HCT116 (cell line): ENCODE data around the gene PLPP2. TPM values are rescaled to one million over a fixed set of nuclear protein-coding genes. Genes with fewer than 3 reads are reported as not detected.

Experiments used
- ATAC-seq: fragments of 200-7000 bp; cut with Tn5 transposase; 2 replicates; pipeline ENCODE4 v1.9.1; 2020; ENCODE audit warnings: mild to moderate bottlenecking, moderate library complexity
- BruUV-seq: library from RNA; stranded (reverse); fragments of 400-500 nt; replicated peaks from 2 replicates; lab custom pipeline; 2021; lab: Mats Ljungman, UMichigan
- CTCF ChIA-PET: fragments of 300-600 bp; sonication (Branson Sonifier 250); formaldehyde crosslinking; loops from one replicate; lab custom pipeline; 2021; ENCODE audit warnings: antibody characterized with exemption; lab: Charles Lee
- POLR2A ChIA-PET: fragments of 300-600, 350-600 bp; sonication (Branson Sonifier 250); formaldehyde crosslinking; loops from one replicate; lab custom pipeline; 2021; ENCODE audit warnings: antibody characterized with exemption; lab: Charles Lee
- RAD21 ChIA-PET, 2 experiments: fragments of 300-600 bp; sonication (Branson Sonifier 250); formaldehyde crosslinking; loops; one replicate each; lab custom pipeline; 2023; ENCODE audit warnings: low total read pairs in 2 of 2; ENCODE audit not compliant: uncharacterized antibody in 2 of 2, unreplicated experiment in 2 of 2, low non-redundant PET in 1 of 2; lab: Charles Lee
- DNase-seq: peaks from one replicate; pipeline ENCODE4 v3.0.0-alpha.2; 2010; ENCODE audit warnings: low read depth, low spot score
- H2AFZ ChIP-seq: fragments of 200-600 bp; shearing (Covaris generic), sonication (generic); 2 replicates; pipeline ENCODE4 v1.6.1; 2017; ENCODE audit warnings: low read depth, mixed run types, mixed read lengths, antibody characterized with exemption, low read length; ENCODE audit not compliant: poor library complexity, severe bottlenecking
- H3K27ac ChIP-seq: 2 replicates; pipeline ENCODE4 v1.5.1; 2012; ENCODE audit warnings: low read depth, low read length
- H3K27me3 ChIP-seq: fragments of 200-600 bp; sonication (generic); 2 replicates; pipeline ENCODE4 v1.6.1; 2016; ENCODE audit warnings: mixed run types, low read length, mixed read lengths; ENCODE audit not compliant: insufficient read depth
- H3K36me3 ChIP-seq, 2 experiments: fragments of 200-500 bp in 1 of 2; fragments of 200-600 bp in 1 of 2; sonication (Bioruptor generic) in 1 of 2; sonication (generic) in 1 of 2; 2 replicates each; pipeline versions ENCODE4 v1.5.1 to v1.6.1; 2014 to 2016; ENCODE audit warnings: low read length in 2 of 2, inconsistent platforms in 1 of 2, mixed read lengths in 1 of 2, mixed run types in 1 of 2; ENCODE audit not compliant: insufficient read depth in 2 of 2, control insufficient read depth in 1 of 2
- H3K4me1 ChIP-seq, 2 experiments: fragments of 200-600 bp in 1 of 2; sonication (generic) in 1 of 2; 2 replicates each; pipeline versions ENCODE4 v1.5.1 to v1.6.1; 2012 to 2017; ENCODE audit warnings: low read length in 2 of 2, inconsistent platforms in 1 of 2, mild to moderate bottlenecking in 1 of 2, mixed read lengths in 1 of 2, mixed run types in 1 of 2, moderate library complexity in 1 of 2; ENCODE audit not compliant: insufficient read depth in 2 of 2, control insufficient read depth in 1 of 2
- H3K4me2 ChIP-seq: fragments of 200-600 bp; sonication (generic); 2 replicates; pipeline ENCODE4 v1.6.1; 2017; ENCODE audit warnings: mixed run types, low read length, mixed read lengths
- H3K4me3 ChIP-seq, 2 experiments: fragments of 200-600 bp in 1 of 2; sonication (generic) in 1 of 2; replicated peaks in 1 of 2; 2 replicates each; pipeline ENCODE4 v1.5.1; 2011 to 2016; ENCODE audit warnings: low read length in 2 of 2, control low read depth in 1 of 2, low read depth in 1 of 2, mild to moderate bottlenecking in 1 of 2, mixed read lengths in 1 of 2, mixed run types in 1 of 2
- H3K79me2 ChIP-seq: fragments of 200-600 bp; sonication (generic); 2 replicates; pipeline ENCODE4 v1.6.1; 2017; ENCODE audit warnings: mild to moderate bottlenecking, mixed run types, low read length, moderate library complexity, mixed read lengths; ENCODE audit not compliant: insufficient read depth
- H3K9ac ChIP-seq: fragments of 200-600 bp; sonication (generic); 2 replicates; pipeline ENCODE4 v1.6.1; 2016; ENCODE audit warnings: low read length, mixed read lengths
- H3K9me2 ChIP-seq: fragments of 200-600 bp; sonication (generic), shearing (Covaris generic); 2 replicates; pipeline ENCODE4 v1.6.1; 2017; ENCODE audit warnings: mixed run types, mild to moderate bottlenecking, moderate library complexity; ENCODE audit not compliant: insufficient read depth
- H3K9me3 ChIP-seq, 2 experiments: fragments of 200-500 bp in 1 of 2; fragments of 200-600 bp in 1 of 2; sonication (Bioruptor generic) in 1 of 2; sonication (generic) in 1 of 2; 2 replicates each; pipeline ENCODE4 v1.6.1; 2014 to 2017; ENCODE audit warnings: low read length in 2 of 2, mixed read lengths in 2 of 2, inconsistent platforms in 1 of 2, low read depth in 1 of 2, mild to moderate bottlenecking in 1 of 2, mixed run types in 1 of 2, moderate library complexity in 1 of 2; ENCODE audit not compliant: control insufficient read depth in 1 of 2, insufficient read depth in 1 of 2
- H4K20me1 ChIP-seq: fragments of 200-600 bp; sonication (generic), shearing (Covaris generic); 2 replicates; pipeline ENCODE4 v1.6.1; 2017; ENCODE audit warnings: mixed run types, mild to moderate bottlenecking, moderate library complexity; ENCODE audit not compliant: insufficient read depth
- CEBPB ChIP-seq: IDR thresholded peaks from 2 replicates; pipeline ENCODE4 v1.6.1; 2012; ENCODE audit warnings: low read depth
- CTCF ChIP-seq, 3 experiments: fragments of 200-600 bp in 1 of 3; sonication (generic) in 1 of 3; IDR thresholded peaks in 2 of 3; conservative IDR thresholded peaks in 1 of 3; 2 replicates each; pipeline ENCODE4 v1.5.1; 2012 to 2017; ENCODE audit warnings: low read depth in 2 of 3, low read length in 2 of 3, antibody characterized with exemption in 1 of 3, borderline replicate concordance in 1 of 3, control low read depth in 1 of 3, mild to moderate bottlenecking in 1 of 3, mixed read lengths in 1 of 3, mixed run types in 1 of 3, moderate library complexity in 1 of 3; ENCODE audit not compliant: insufficient read depth in 1 of 3
- EGR1 ChIP-seq: IDR thresholded peaks from 2 replicates; pipeline ENCODE4 v1.6.1; 2012; ENCODE audit warnings: low read depth
- EZH2phosphoT487 ChIP-seq: fragments of 200-600 bp; IDR thresholded peaks from 2 replicates; pipeline ENCODE4 v1.6.1; 2018; ENCODE audit warnings: antibody characterized with exemption, borderline replicate concordance
- FOSL1 ChIP-seq: IDR thresholded peaks from 2 replicates; pipeline ENCODE4 v1.6.1; 2012; ENCODE audit warnings: low read depth
- MAX ChIP-seq: IDR thresholded peaks from 2 replicates; pipeline ENCODE4 v1.6.1; 2012
- RAD21 ChIP-seq: IDR thresholded peaks from 2 replicates; pipeline ENCODE4 v1.6.1; 2012; ENCODE audit warnings: low read depth, mild to moderate bottlenecking
- REST ChIP-seq: IDR thresholded peaks from 2 replicates; pipeline ENCODE4 v1.6.1; 2012; ENCODE audit warnings: low read depth
- SP1 ChIP-seq: IDR thresholded peaks from 2 replicates; pipeline ENCODE4 v1.6.1; 2012; ENCODE audit warnings: low read depth
- SRF ChIP-seq: IDR thresholded peaks from 2 replicates; pipeline ENCODE4 v1.6.1; 2012; ENCODE audit warnings: low read depth
- ZNF274 ChIP-seq: fragments of 200-500 bp; sonication (Bioruptor generic); IDR thresholded peaks from 2 replicates; pipeline ENCODE4 v1.6.1; 2014; ENCODE audit warnings: mild to moderate bottlenecking, low read depth, low read length, inconsistent platforms
- intact Hi-C: fragments of 100-400 bp; cut with micrococcal nuclease; formaldehyde crosslinking; loops from 2 replicates; pipeline ENCODE4 v1.10.0; 2022
- total RNA-seq: library from RNA; stranded (reverse); gene quantifications from one replicate; pipeline ENCODE4 v1.2.1, GENCODE V29; 2021; ENCODE audit not compliant: unreplicated experiment

PLPP2 gene
- total RNA-seq, 1 experiment from 2014 or later, result 128 TPM

GRCh38 chr19:281156-281853 is 9.9 kb downstream of the PLPP2 start:
- peaks cover 16 to 31% of the 10 kb centered on the region in 2 experiments; a peak in 3 of 4 replicates for H3K36me3 ChIP-seq
- H3K27me3 ChIP-seq, result no peaks in the 10 kb centered on the region
- ChIA-PET CTCF (no interaction called here), RAD21 (no interaction called here), POLR2A (no interaction called here)
- intact Hi-C loops, result no loop called here
- no peak for ATAC-seq
- H2AFZ ChIP-seq, result no peak overlapping the region
- TF ChIP-seq REST (no peak), CEBPB (no peak), SRF (no peak), CTCF (IDR thresholded peaks at IDR 0.05 in 2 of 3, conservative IDR thresholded peaks at IDR 0.05 in 1 of 3; ENCODE audit: borderline replicate concordance in 1 of 3, insufficient read depth in 1 of 3, low read depth in 2 of 3, low read length in 2 of 3) (no peak), RAD21 (no peak), EGR1 (no peak), SP1 (no peak), EZH2phosphoT487 (no peak), FOSL1 (no peak), MAX (no peak), ZNF274 (no peak)
- no peak overlapping the region for H3K4me3 ChIP-seq
- H3K4me1 ChIP-seq, result no peaks in the 10 kb centered on the region
- no TSS peak for BruUV-seq
- DNase-seq, result no peak
- no peaks in the 10 kb centered on the region for H4K20me1 ChIP-seq
- no peaks in the 10 kb centered on the region for H3K9me2 ChIP-seq
- H3K4me2 ChIP-seq, result no peak overlapping the region
- H3K79me2 ChIP-seq, result peaks cover 20% of the 10 kb centered on the region
- no peak overlapping the region for H3K9ac ChIP-seq
- no peak overlapping the region for H3K27ac ChIP-seq
- no peaks in the 10 kb centered on the region for H3K9me3 ChIP-seq
